Measurements from ENCODE around the gene ADGRG3.
A peak's percentile ranks its signal among the peaks of the same experiment; 100 is the strongest.
"Not testable (repeated sequence)": the region's sequence is repeated elsewhere in the genome, so short reads cannot be mapped to it uniquely, and the experiment has no call there.

The ADGRG3 gene

DNA sequence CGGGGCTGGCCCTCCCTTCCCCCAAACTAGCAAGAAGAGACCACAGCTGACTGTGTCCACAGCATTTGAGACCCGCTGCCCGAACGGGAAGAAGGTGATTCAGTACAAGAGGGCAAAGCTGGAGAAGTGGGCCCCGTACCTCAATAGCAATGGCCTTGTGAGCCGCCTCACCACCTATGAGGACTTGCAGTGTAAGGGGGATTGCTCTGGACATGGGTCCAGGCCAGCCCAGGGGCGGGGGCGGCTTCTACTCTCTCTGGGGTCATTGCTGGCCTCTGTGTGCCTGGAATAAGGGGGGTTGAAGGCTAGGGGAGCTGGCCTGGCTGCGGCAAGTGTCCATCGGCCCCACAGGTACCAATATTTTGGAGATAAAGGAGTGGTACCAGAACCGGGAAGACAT lies 54.5 kb downstream of the ADGRG3 start:
- DNase-seq: no peak

DNA sequence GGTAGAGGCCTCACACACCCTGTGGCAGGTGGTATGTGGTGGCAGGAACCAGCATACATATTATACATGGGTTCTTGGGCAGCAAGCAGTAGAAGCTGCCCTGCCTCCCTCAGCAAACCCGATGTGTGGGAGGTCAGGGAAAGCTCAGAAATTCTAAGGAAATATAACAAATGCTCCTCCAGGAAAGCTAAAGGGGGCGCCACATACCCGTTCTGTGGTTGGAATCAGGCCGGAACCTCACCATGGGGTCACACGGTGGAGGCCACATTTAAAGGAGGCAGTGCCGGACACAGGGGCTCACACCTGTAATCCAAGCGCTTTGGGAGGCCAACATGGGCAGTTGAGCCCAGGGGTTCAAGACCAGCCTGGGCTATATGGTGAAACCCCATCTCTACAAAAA lies 55.1 kb downstream of the ADGRG3 start:
- no peak for DNase-seq

DNA sequence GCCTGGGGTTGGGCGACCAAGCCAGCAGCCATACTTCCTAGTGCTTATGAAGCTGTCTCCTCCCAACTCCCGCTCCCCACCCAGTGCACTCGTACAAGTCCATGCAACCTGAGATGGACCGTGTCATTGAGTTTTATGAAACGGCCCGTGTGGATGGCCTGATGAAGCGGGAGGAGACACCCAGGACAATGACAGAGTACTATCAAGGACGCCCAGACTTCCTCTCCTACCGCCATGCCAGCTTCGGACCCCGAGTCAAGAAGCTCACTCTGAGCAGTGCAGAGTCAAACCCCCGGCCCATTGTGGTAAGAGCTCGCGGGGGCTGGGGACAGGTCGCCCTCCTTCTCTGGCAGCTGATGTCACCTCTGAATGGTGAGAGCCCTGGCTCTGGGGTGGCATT lies 56.4 kb downstream of the ADGRG3 start:
- no peak for DNase-seq

DNA sequence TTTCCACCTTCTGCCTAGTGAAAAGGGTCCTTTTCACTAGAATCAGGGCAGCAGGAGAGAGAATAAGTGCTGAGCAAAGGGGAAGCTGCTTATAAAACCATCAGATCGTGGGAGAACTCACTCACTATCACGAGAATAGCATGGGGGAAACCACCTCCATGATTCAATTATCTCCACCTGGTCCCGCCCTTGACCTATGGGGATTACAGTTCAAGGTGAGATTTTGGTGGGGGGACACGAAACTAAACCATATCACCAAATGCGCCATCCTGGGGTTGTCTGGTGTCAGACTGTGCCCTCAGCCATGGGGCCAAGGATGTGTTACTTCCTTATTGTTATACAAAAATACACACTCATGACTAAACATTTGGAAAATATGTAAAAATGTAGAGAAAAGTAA lies 57.0 kb downstream of the ADGRG3 start:
- no peak for DNase-seq

DNA sequence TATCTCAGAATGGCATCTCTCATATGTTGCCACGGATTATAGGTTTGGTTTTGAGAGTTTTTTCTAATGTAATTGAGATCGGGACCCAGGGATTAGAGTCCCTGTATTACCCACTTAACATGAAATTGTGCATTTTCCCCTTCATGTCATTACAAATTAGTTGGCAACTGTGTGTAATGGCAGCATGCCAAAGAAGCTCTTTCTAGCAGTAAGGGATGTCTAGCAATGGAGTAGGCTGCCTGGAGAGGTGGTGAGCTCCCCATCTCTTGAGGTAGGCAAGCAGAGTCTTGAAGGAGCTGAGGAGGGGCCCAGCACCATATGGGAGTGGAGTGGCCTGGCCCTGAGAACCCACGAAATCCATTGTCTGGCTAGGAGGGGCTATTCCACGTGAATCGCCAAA lies 57.4 kb downstream of the ADGRG3 start:
- DNase-seq: no peak

DNA sequence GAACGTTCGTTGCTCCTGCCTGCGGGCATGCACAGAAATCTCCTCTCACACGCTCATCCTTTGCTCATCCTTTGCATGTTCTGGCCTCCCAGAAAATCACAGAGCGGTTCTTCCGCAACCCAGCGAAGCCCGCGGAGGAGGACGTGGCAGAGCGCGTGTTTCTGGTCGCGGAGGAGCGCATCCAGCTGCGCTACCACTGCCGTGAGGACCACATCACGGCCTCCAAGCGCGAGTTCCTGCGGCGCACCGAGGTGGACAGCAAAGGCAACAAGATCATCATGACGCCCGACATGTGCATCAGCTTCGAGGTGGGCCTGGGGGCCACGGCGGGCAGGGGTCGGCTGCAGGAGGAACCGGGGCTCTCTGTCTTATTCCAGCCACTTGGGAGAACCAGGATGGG lies 57.9 kb downstream of the ADGRG3 start:
- no peak for DNase-seq

DNA sequence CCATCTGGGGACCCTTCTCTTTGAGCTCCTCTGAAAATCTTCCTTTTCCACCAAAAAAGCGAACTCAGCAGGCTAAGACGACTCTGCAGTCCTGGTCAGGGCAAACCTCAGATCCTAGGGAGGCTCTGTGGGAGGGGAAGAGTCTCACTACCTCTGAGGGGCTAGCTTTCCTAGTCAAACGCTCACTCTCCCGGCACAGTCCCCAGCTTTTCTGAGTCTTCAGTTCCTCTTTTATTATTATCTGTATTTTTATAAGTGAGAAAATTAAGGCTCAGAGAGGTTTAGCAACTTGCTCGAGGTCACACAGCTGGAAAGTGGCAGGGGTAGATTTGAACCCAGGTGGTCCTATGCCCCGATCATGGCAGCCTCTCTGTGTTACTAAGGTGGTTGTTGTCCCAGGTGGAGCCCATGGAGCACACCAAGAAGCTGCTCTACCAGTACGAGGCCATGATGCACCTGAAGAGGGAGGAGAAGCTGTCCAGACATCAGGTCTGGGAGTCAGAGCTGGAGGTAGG lies 58.4 kb downstream of the ADGRG3 start:
- DNase-seq: no peak

DNA sequence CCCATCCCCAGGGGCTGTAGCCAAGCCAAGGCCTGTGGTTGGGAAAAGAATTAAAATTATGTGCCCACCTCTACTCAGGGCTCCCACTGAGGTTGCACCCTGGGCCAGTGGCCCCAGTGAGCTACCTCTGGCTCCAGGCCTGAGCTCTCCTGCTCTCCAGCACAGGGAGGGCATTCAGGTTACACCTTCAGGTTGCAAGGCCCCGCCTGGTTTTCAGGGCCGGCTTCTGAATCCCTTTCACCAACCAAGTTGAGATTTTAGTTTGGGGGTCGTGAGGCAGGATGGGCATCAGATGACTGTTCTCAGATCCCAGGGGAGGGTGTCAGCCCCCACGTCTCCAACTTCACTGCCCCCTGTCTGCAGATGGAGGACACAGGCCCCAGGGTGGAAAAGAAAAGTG lies 59.5 kb downstream of the ADGRG3 start:
- DNase-seq: no peak

DNA sequence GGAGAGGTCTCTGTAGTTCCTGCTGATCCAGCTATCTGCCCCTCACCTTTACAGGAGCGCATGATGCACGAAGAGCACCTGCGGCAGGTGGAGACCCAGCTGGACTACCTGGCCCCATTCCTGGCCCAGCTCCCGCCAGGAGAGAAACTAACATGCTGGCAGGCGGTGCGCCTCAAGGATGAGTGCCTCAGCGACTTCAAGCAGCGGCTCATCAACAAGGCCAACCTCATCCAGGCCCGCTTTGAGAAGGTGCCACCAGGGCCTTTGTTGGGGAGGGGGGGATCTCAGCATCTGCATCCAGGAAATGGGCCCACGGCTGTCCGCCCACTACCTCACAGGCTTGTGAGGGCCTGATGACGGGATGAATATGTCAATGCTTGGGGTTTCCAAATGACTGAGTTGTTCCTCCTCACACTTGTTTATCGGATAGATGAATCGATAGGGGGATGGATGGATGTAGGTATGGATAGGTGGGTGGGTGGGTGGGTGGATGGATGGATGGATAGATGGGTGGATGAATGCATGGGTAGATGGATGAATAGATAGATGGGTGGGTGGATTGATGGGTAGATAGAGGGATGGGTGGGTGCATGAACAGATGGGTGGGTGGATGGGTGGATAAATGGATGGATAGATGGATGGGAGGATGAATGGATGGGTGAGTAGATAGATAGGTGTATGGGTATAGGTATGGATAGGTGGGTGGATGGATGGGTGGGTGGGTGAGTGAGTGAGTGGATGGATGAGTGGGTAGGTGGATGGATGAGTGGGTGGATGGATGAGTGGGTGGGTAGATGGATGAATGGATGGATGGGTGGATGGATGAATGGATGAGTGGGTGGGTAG lies 60.5 kb downstream of the ADGRG3 start:
- no peak for DNase-seq

DNA sequence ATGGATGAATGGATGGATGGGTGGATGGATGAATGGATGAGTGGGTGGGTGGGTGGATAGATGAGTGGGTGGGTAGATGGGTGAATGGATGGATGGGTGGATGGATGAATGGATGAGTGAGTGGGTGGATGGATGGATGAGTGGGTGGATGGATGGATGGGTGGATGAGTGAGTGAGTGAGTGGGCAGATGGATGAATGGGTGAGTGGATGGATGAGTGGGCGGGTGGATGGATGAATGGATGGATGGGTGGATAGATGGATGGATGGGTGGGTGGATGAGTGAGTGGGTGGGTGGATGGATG lies 61.0 kb downstream of the ADGRG3 start:
- DNase-seq: no peak

DNA sequence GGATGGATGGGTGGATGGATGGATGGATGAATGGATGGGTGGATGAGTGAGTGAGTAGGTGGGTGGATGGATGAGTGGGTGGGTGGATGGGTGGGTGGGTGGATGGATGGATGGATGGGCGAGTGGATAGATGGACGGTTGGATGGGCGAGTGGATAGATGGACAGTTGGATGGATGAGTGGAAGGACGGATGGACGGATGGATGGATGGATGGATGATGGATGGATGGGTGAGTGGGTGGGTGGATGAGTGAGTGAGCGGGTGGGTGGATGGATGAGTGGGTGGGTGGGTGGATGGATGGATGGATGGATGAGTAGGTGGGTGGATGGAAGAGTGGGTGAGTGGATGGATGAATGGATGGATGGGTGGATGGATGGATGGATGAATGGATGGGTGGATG lies 61.7 kb downstream of the ADGRG3 start:
- DNase-seq: not testable (repeated sequence)

DNA sequence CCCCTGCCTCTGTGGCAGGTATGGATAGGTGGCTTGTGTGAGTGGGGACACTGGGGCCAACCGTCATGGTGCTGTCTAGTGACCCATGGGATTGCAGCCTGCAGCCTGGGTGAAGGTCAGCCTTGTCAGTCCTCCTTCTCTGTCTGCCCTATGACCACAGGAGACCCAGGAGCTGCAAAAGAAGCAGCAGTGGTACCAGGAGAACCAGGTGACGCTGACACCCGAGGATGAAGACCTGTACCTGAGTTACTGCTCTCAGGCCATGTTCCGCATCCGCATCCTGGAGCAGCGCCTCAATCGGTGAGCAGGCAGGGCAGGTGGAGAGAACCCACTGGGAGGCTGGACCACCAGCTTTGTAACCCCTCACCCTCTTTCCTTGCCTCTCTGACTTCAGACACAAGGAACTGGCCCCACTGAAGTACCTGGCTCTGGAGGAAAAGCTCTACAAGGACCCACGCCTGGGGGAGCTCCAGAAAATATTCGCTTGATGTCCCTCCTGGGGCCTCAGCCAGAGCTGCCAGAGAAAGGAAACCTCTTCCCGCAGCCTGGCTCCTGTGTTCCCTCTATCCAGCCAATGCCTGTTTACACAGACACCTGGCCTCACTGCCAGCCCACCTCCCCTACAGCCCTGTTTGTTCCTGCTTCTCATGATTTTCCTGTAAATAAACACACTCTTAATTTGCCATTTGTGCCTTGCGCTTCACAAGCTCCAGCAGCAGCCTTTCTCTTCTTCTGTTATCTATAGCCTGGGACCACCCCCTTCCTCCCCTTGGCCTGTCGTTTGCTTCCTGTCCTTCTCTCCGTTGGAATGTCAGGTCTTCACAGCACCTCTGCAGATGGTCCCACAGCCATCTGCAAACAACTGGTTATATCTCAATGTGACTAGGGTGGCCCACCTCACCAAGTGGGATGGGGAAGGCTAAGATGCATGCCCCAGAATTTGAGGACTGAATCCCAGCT lies 62.9 kb downstream of the ADGRG3 start:
- no peak for DNase-seq

DNA sequence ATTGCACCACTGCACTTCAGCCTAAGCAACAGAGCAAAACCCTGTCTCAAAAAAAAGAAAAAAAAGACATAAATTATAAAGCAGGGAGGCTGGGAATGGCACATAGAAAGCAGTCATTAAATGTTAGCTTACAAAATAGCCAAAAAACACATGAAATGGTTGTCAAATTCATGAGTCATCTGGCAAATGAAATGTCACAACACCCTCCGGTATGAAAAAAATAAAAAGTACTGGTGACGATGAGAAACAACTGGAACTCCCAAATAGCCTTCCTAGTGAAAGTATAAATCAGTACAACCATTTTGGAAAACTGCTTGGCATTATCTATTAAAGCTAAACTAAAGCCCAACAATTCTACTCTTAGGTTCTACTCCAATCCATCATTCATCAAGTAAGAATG lies 63.9 kb downstream of the ADGRG3 start:
- DNase-seq: no peak

DNA sequence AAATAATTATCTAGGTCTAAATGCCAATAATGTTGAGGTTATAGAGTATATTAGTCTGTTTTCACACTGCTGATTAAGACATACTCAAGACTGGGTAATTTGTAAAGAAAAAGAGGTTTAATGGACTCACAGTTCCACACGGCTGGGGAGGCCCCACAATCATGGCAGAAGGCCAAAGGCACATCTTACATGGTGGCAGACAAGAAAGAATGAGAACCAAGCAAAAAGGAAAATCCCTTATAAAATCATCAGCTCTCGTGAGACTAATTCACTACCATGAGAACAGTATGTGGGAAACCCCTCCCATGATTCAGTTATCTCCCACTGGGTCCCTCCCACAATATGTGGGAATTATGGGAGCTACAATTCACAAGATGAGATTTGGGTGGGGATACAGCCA lies 64.6 kb downstream of the ADGRG3 start:
- DNase-seq: no peak

DNA sequence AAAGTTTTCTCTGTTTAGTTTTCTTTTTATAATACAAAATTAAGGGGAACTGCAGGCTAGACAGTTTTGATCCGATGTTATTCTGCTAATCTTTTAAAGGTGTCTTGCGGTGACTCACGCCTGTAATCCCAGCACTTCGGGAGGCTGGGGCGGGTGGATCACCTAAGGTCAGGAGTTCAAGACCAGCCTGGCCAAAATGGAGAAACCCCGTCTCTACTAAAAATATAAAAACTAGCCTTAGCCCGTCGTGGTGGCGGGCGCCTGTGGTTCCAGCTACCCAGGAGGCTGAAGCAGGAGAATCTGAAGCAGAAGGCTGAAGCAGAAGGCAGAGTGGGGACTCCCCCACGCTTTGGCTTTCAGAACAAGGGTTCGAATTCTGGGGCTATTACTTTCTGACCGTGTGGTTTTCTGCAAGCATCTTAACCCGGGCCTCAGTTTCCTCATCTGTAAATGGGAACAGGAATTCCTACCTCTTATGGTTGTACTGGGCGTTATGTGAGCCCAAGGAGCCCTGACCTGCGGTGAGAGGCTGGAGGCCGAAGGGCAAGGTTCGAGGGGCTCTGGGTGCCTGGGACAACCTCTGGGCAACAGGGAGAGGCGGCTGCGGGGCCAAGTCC lies 66.3 kb downstream of the ADGRG3 start:
- no peak for DNase-seq

DNA sequence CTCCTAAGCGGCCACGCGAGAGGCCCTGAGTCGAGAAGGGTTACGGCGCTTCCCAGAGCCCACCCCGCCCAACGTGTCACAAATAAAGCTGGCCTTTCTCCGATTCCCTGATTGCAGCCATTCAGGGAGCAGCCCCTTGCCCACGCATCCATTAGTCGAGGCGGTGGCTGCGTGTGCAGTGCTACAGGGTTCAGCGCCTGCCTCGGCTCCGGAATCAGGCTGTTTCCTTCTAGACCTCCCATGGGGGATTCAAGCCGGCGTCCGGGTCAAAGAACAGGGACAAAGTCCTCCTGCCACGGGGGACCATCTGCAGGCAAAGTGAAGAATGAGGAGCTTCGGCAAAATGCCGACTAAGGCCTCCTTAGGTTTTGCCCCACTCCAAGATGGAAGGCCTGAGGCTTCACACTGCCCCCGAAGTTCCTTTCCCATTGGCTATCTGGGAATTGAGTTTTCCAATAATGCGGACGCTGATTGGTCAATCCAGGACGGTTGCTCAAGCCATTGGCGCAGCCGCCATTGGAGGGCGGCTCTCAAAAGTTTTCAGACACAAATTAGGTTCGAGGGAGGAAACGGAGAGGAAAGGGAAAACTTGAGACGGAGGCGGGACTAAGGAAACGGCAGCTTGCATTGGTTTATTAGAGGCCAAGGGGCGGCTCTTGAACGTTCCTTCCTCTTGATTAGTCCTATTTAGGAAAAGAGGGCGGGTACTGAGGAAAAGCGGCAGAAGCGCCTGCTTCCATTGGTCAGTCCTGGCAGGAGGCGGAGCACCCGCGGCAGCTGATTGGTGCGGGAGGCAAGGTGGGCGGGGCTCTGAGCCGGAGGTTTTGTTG lies 67.0 kb downstream of the ADGRG3 start:
- peak; percentile 100 for DNase-seq

DNA sequence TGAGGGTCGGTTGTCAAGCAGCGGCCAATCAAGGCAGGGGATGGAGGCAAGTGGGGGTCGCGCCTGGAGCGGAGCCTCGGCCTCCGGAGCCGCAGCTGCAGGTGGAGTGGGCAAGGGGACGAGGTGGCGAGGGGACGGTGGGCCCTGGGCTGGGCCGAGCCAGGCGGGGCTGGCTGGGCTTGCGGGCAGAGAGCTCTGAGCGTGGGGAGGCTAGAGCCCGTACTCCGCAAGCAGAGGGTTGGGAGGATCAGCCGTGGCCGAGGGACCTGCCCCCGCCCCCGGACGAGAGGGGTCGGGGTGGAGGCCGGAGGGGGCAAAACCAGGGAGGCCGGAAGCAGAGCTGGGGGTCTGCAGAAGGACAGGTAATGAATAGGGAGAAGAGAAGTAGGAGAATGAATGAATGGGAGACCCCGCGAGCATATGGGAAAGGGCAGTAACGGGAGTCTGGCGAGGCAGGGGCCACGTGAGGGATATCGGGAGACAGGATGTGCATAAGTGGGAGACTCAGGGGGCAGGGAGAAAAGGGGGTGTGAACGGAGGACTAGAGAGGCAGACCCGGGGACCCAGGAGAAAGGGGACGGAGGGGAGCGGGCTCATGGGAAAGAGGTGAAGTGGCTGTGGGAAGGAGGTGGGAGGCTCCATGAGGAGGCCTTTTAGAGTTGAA lies 67.8 kb downstream of the ADGRG3 start, which contains the start of gene KATNB1:
TSS of gene KATNB1 (plus strand) at position 16 of the 664 bp plus-strand sequence. CDS start 1,474 bp downstream, outside the sequence.
- DNase-seq: no peak

DNA sequence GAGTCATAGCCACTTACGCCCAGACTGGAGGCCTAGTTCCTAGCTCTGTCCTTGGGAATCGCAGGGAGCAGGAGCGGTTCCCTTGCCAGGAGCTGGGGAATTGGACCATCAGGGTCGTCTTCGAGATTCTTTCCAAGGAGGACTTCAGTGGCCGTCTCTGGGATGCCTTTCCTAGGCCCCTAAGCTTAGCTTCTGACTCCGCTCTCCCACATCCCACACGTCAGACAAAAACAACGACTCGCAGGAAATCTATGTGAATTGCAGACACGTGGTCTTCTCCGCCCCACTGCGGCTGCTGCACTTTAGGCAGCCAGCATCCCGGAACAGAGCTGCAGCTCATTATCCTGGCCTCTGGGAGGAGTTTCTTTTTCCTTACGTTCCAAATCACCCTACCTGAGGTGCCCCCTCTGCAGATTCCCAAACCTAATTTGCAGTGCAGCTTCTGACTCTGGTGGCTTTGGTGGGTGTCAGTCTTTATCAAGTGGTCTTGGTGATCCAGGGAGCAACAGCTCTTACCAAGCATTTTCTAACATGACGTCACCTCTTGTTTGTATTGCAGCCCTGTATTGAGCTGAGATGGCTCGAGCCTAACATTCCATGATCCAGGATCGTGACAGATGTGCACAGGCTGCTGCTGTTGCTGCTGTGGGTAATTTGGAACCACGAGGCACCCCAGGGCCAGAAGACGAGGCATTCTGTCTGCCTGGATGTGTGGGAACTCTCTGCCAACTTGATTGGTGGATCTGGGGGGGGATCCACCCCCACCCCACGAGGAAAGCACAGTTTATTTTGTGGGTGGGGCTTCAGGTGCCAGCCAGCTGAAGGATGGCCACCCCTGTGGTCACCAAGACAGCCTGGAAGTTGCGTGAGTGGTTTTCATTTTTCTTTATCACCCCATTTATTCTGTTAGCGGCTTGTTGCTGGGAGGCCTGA lies 68.6 kb downstream of the ADGRG3 start:
- peak; percentile 30 for DNase-seq

DNA sequence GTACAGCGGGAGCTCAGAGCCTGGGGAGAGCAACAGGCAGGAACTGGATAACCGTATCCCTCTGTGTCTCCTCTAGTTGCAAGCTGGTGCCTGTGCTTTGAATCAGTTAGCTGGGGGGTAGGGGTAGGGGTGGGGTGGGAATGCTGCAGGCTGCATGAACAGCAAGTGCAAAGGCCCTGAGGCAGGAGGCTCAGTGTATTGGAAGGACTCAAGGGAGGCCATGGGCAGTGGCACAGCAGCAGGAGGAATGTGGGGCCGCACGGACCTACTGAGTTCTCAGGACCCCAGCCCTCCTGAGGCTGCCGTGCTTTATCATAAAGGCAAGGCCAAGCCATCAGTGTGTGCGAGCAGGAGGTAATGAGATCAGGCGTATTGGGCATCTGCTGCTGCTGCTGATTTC lies 70.7 kb downstream of the ADGRG3 start:
- DNase-seq: no peak
